ENCODE data around the gene MPST.

Gene MPST

DNA sequence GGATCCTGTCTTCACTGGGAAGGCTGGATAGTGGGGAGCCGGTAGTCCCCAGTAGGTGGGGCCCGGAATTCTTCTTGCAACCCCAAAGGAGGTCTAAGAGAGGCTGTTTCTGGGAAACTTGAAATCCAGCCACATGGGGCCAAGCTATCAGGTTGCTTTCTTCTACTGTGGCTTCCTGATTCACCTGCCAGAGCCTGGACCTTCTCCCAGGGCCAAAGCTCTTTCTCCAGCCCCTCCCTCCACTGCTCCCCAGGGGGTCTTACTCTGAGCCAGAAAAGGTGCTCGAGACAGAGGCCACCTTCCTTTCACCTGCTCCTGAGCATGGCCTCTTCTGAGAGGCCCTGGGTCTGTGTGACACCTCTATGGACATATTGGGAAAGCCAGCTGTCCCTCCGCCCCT lies 9.4 kb upstream of the MPST start:
- TF ChIP-seq, protein P1, sequence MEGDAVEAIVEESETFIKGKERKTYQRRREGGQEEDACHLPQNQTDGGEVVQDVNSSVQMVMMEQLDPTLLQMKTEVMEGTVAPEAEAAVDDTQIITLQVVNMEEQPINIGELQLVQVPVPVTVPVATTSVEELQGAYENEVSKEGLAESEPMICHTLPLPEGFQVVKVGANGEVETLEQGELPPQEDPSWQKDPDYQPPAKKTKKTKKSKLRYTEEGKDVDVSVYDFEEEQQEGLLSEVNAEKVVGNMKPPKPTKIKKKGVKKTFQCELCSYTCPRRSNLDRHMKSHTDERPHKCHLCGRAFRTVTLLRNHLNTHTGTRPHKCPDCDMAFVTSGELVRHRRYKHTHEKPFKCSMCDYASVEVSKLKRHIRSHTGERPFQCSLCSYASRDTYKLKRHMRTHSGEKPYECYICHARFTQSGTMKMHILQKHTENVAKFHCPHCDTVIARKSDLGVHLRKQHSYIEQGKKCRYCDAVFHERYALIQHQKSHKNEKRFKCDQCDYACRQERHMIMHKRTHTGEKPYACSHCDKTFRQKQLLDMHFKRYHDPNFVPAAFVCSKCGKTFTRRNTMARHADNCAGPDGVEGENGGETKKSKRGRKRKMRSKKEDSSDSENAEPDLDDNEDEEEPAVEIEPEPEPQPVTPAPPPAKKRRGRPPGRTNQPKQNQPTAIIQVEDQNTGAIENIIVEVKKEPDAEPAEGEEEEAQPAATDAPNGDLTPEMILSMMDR (IDR thresholded peaks at IDR 0.05; ENCODE audit: low read depth, low read length, poor library complexity, severe bottlenecking): no peak
- no peak for TF ChIP-seq EZH2phosphoT487 (IDR thresholded peaks at IDR 0.05; ENCODE audit: borderline replicate concordance, low read length)
- H3K36me3 ChIP-seq (ENCODE audit: control insufficient read depth, low read length): no peaks in the 10 kb centered on the region
- H3K9me3 ChIP-seq (ENCODE audit: control insufficient read depth, insufficient read depth, low read length): no peaks in the 10 kb centered on the region
- no peaks in the 10 kb centered on the region for H3K4me1 ChIP-seq (ENCODE audit: control insufficient read depth, low read length)
- no peak overlapping the region for H3K4me2 ChIP-seq (ENCODE audit: low read length)
- no peaks in the 10 kb centered on the region for H3F3A ChIP-seq (ENCODE audit: control insufficient read depth, insufficient read depth)
- no peak overlapping the region for H3K27ac ChIP-seq (ENCODE audit: low read depth, low read length)
- no peak overlapping the region for H3K4me3 ChIP-seq (ENCODE audit: low read length)
- no peaks in the 10 kb centered on the region for H4K20me1 ChIP-seq (ENCODE audit: control insufficient read depth, insufficient read depth, low read depth, low read length)
- H3K27me3 ChIP-seq (ENCODE audit: control insufficient read depth, low read length): peaks cover 40% of the 10 kb centered on the region
- no peaks in the 10 kb centered on the region for H3K9me2 ChIP-seq (replicated peaks; ENCODE audit: control insufficient read depth, low read length)
- H3K79me2 ChIP-seq (ENCODE audit: control insufficient read depth, low read length): no peaks in the 10 kb centered on the region

DNA sequence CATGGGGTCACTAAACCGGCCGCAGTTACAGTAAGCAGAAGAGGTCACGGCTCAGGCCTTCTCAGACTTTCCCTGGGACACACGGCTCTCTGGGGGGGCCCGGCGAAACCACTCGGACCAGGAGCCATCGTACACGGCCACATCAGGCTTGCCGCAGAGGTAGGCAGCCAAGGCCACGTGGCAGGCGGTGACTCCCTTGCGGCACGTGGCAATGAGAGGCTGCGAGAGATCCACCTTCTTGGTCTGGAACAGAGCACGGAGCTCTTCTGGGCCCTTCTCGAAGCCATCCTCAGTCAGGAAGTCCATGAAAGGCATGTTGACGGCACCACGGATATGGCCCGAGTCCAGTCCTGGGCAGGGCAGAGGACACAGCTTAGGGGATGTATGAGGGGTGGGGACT lies 8.6 kb upstream of the MPST start:
- Histone ChIP-seq H3K4me3 (ENCODE audit: low read length) (no peak overlapping the region), H3K4me2 (ENCODE audit: low read length) (no peak overlapping the region), H4K20me1 (ENCODE audit: control insufficient read depth, insufficient read depth, low read depth, low read length) (no peaks in the 10 kb centered on the region), H3K36me3 (ENCODE audit: control insufficient read depth, low read length) (no peaks in the 10 kb centered on the region), H3K4me1 (ENCODE audit: control insufficient read depth, low read length) (no peaks in the 10 kb centered on the region), H3K9me3 (ENCODE audit: control insufficient read depth, insufficient read depth, low read length) (no peaks in the 10 kb centered on the region), H3K79me2 (ENCODE audit: control insufficient read depth, low read length) (no peaks in the 10 kb centered on the region), H3K27me3 (ENCODE audit: control insufficient read depth, low read length) (peaks cover 32% of the 10 kb centered on the region), H3F3A (ENCODE audit: control insufficient read depth, insufficient read depth) (no peaks in the 10 kb centered on the region), H3K9me2 (replicated peaks; ENCODE audit: control insufficient read depth, low read length) (no peaks in the 10 kb centered on the region), H3K27ac (ENCODE audit: low read depth, low read length) (no peak overlapping the region)
- TF ChIP-seq, protein P1 (IDR thresholded peaks at IDR 0.05; ENCODE audit: low read depth, low read length, poor library complexity, severe bottlenecking): no peak
- TF ChIP-seq EZH2phosphoT487 (IDR thresholded peaks at IDR 0.05; ENCODE audit: borderline replicate concordance, low read length): no peak

DNA sequence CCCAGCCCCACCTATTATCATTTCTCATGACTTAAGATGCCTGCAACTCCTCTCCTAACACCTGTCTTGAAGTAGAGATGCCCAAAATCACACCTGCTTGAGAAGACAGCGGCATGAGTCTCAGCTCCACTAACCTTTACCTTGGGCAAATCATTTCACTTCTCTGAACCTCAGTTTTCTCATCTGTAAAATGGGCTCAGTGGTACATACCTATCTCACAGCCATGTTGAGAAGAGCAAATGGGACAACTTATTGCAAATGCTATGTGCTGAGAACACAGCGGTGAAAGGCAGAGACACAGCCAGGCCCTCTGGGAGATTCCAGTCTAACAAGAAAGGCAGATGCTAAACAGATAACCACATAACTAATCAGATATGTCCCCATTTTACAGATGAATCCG lies 8.1 kb upstream of the MPST start:
- H3K9me2 ChIP-seq (replicated peaks; ENCODE audit: control insufficient read depth, low read length): no peaks in the 10 kb centered on the region
- H3K4me2 ChIP-seq (ENCODE audit: low read length): no peak overlapping the region
- H4K20me1 ChIP-seq (ENCODE audit: control insufficient read depth, insufficient read depth, low read depth, low read length): no peaks in the 10 kb centered on the region
- no peak overlapping the region for H3K4me3 ChIP-seq (ENCODE audit: low read length)
- H3K9me3 ChIP-seq (ENCODE audit: control insufficient read depth, insufficient read depth, low read length): no peaks in the 10 kb centered on the region
- H3F3A ChIP-seq (ENCODE audit: control insufficient read depth, insufficient read depth): no peaks in the 10 kb centered on the region
- no peaks in the 10 kb centered on the region for H3K4me1 ChIP-seq (ENCODE audit: control insufficient read depth, low read length)
- TF ChIP-seq, protein P1 (IDR thresholded peaks at IDR 0.05; ENCODE audit: low read depth, low read length, poor library complexity, severe bottlenecking): no peak
- TF ChIP-seq EZH2phosphoT487 (IDR thresholded peaks at IDR 0.05; ENCODE audit: borderline replicate concordance, low read length): no peak
- no peaks in the 10 kb centered on the region for H3K79me2 ChIP-seq (ENCODE audit: control insufficient read depth, low read length)
- H3K36me3 ChIP-seq (ENCODE audit: control insufficient read depth, low read length): no peaks in the 10 kb centered on the region
- H3K27me3 ChIP-seq (ENCODE audit: control insufficient read depth, low read length): peaks cover 27% of the 10 kb centered on the region
- H3K27ac ChIP-seq (ENCODE audit: low read depth, low read length): no peak overlapping the region
